Ascending aorta (tissue), 2 donors: Measurements from ENCODE around the gene TMEM171. TPM values are rescaled to one million over a fixed set of nuclear protein-coding genes. Genes with fewer than 3 reads are reported as not detected.

ENCODE experiments used
- DNase-seq, 2 donors: peaks; one replicate each; pipeline ENCODE4 v3.0.0-alpha.2; 2019; ENCODE audit warnings: low spot score in 2 of 2
- H3K27ac ChIP-seq, 2 donors: fragments of 200-600 bp; sonication (generic); one replicate each; pipeline ENCODE4 v1.5.1; 2016 to 2017; ENCODE audit warnings: mild to moderate bottlenecking in 1 of 2
- H3K27me3 ChIP-seq: fragments of 200-600 bp; sonication (generic); one replicate; pipeline ENCODE4 v1.5.1; 2017
- H3K36me3 ChIP-seq, 2 donors: fragments of 200-600 bp; sonication (generic); one replicate each; pipeline ENCODE4 v1.5.1; 2016
- H3K4me1 ChIP-seq, 2 donors: fragments of 200-600 bp; sonication (generic); one replicate each; pipeline ENCODE4 v1.5.1; 2016 to 2017; ENCODE audit warnings: mild to moderate bottlenecking in 1 of 2
- H3K4me3 ChIP-seq, 2 donors: fragments of 200-600 bp; sonication (generic); one replicate each; pipeline ENCODE4 v1.5.1; 2016 to 2017; ENCODE audit warnings: mild to moderate bottlenecking in 1 of 2
- H3K9me3 ChIP-seq, 2 donors: fragments of 200-600 bp; sonication (generic); one replicate each; pipeline ENCODE4 v1.5.1; 2016
- intact Hi-C: fragments of 100-400 bp; cut with DNase I; formaldehyde crosslinking; loops from one replicate; pipeline ENCODE4 v1.15.1; 2023
- total RNA-seq: library from RNA; depleted of rRNA; stranded (reverse); fragments of >200 nt; gene quantifications from one replicate; pipeline ENCODE4 v1.1.0, GENCODE V29; 2016
- TF ChIP-seq, protein P1 (sequence below), 3 experiments: fragments of 200-600 bp in 2 of 3; fragments of 450-650 bp in 1 of 3; sonication (generic) in 2 of 3; IDR thresholded peaks; one replicate each; pipeline ENCODE4 v1.5.1; 2016 to 2019; ENCODE audit warnings: antibody characterized with exemption in 3 of 3, mild to moderate bottlenecking in 1 of 3, moderate library complexity in 1 of 3

Gene TMEM171
- total RNA-seq, 1 donor from 2014 or later: not detected

DNA sequence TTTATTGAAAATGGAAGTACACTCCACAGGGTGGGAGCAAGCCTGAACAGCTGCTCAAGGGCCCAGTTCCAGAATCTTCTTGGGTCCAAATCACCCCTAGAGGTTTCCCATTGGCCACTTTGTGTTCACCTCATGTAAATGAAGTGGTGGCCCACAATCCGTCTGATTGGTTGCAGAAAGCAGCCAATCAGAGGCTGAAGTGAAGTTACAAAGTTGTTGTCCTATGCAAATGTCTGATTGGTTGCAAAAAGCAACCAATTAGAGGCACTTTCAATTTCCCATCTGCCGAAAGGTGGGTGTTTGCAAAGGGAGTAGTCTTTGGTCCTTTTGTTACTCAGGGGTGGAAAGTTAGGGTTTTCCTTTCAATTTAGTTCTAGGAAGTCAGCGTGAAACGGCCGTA is 8.8 kb downstream of the TMEM171 start:
- Histone ChIP-seq H3K4me3 (no peak overlapping the region), H3K27ac (no peak overlapping the region), H3K9me3 (no peaks in the 10 kb centered on the region), H3K27me3 (no peaks in the 10 kb centered on the region), H3K36me3 (no peaks in the 10 kb centered on the region), H3K4me1 (no peaks in the 10 kb centered on the region)
- intact Hi-C loops: no loop called here
- peak in 1 of 2 donors; percentile 15 for DNase-seq
- TF ChIP-seq, protein P1, sequence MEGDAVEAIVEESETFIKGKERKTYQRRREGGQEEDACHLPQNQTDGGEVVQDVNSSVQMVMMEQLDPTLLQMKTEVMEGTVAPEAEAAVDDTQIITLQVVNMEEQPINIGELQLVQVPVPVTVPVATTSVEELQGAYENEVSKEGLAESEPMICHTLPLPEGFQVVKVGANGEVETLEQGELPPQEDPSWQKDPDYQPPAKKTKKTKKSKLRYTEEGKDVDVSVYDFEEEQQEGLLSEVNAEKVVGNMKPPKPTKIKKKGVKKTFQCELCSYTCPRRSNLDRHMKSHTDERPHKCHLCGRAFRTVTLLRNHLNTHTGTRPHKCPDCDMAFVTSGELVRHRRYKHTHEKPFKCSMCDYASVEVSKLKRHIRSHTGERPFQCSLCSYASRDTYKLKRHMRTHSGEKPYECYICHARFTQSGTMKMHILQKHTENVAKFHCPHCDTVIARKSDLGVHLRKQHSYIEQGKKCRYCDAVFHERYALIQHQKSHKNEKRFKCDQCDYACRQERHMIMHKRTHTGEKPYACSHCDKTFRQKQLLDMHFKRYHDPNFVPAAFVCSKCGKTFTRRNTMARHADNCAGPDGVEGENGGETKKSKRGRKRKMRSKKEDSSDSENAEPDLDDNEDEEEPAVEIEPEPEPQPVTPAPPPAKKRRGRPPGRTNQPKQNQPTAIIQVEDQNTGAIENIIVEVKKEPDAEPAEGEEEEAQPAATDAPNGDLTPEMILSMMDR (IDR thresholded peaks at IDR 0.05): no peak

DNA sequence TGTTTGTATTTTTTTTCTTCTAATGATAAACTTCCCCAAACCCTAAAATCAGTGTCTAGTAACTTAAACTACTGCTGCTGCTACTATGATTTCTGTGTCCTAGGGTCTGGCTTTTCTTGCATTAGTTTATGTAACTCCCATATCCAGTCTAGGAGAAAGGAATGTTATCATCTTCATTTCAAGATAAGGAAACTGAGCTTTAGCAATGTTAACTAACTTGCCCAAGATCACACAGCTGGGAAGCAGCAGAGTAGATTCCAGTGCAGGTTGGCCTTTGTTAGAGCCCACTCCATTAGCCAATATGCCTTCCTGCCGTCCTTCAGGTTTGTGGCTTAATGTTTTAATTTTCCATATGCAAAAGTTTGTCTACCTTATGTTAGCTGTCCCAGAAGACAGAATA is 10.4 kb downstream of the TMEM171 start:
- intact Hi-C loops: no loop called here
- no peaks in the 10 kb centered on the region for H3K9me3 ChIP-seq
- H3K4me3 ChIP-seq: no peak overlapping the region
- TF ChIP-seq, protein P1 (IDR thresholded peaks at IDR 0.05): no peak
- DNase-seq: no peak
- H3K36me3 ChIP-seq: no peaks in the 10 kb centered on the region
- H3K27me3 ChIP-seq: no peaks in the 10 kb centered on the region
- H3K4me1 ChIP-seq: no peaks in the 10 kb centered on the region
- H3K27ac ChIP-seq: no peak overlapping the region

DNA sequence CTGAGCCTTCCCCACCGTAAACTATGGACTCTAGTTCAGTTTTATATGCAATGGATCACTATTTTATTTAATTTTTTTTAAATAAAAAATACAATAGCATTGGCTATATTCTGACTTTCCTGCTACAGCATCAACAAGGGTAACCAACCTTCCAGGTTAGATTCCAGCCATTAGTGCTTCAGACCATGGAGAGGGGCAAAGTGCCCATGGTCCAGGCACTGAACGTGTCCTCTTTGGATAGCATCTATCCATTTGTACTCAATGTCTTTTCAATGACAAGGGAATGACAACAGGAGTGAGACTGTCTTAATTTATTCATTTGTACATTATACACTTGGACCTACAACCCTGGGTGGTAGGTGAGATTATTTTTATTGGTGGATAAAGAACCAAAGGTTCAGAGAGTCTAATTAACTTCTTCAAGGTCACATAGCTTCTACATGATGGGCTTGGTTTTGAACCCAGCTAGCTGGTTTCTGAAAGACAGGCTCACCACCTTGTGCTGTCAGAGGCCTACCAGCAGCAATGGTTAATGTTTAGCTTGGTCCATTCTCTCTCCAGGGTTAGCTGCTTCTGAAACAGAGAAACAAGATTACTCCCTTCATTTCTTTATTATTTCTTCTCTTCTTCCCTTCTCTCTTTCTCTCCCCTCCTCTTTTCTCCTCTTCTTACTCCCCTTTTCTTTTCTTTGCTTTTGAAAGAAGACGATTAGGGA is 11.5 kb downstream of the TMEM171 start:
- peak in 1 of 2 donors; percentile 12 for DNase-seq
- Histone ChIP-seq H3K4me1 (no peaks in the 10 kb centered on the region), H3K27me3 (no peaks in the 10 kb centered on the region), H3K27ac (no peak overlapping the region), H3K9me3 (no peaks in the 10 kb centered on the region), H3K36me3 (no peaks in the 10 kb centered on the region), H3K4me3 (no peak overlapping the region)
- TF ChIP-seq, protein P1 (IDR thresholded peaks at IDR 0.05): no peak
- intact Hi-C loops: no loop called here

DNA sequence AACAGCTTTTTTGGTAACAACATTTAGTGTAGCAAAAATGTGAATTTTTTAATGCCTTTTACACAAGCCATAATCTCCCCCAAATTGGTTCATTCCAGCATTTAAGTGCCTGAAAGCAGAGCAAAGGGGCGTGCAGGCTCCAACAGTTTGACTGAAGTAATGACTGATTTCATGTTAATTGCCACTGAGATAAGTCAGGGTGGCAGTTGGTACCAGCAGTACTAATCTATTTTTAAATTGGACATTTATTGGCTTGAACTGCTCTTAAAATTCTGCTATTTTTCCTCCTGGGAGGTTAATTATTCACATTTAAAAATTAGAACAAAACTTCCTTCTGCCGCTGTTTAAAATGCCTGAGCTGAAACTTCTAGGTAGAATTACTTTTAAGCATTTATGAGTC is 12.4 kb downstream of the TMEM171 start:
- Histone ChIP-seq H3K4me3 (no peak overlapping the region), H3K27me3 (no peaks in the 10 kb centered on the region), H3K27ac (no peak overlapping the region), H3K36me3 (no peaks in the 10 kb centered on the region), H3K4me1 (no peaks in the 10 kb centered on the region), H3K9me3 (no peaks in the 10 kb centered on the region)
- intact Hi-C loops: no loop called here
- peak in 1 of 2 donors; percentile 8 for DNase-seq
- TF ChIP-seq, protein P1 (IDR thresholded peaks at IDR 0.05): no peak

DNA sequence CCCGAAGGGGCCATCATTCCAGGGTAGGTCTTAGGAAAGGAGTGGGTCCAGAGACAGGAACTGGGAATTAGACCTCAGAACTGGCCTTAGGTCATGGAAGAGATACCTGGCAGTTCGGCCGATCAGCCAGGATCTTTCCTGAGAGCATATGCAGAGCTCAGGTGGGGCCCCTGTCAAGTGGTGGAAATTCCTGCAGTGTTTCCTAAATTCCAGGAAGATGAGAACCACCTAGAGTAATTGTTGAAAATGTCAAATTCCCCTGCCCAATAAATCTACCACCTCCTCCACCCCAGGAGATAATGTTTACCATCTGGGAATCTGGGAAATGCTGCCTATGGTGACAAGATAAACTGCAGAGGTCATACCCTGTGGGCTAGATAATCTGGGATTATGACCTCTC is 14.6 kb downstream of the TMEM171 start:
- intact Hi-C loops: no loop called here

More for the DNA sequence above, 14.6 kb downstream of the TMEM171 start:
- Histone ChIP-seq H3K36me3 (no peaks in the 10 kb centered on the region), H3K27ac (no peak overlapping the region), H3K9me3 (no peaks in the 10 kb centered on the region), H3K4me3 (no peak overlapping the region), H3K4me1 (no peaks in the 10 kb centered on the region), H3K27me3 (no peaks in the 10 kb centered on the region)
- TF ChIP-seq, protein P1 (IDR thresholded peaks at IDR 0.05): no peak
- DNase-seq: peak in 1 of 2 donors; percentile 52
